Measurements from ENCODE around the gene TGFBR3L.

Gene TGFBR3L

DNA sequence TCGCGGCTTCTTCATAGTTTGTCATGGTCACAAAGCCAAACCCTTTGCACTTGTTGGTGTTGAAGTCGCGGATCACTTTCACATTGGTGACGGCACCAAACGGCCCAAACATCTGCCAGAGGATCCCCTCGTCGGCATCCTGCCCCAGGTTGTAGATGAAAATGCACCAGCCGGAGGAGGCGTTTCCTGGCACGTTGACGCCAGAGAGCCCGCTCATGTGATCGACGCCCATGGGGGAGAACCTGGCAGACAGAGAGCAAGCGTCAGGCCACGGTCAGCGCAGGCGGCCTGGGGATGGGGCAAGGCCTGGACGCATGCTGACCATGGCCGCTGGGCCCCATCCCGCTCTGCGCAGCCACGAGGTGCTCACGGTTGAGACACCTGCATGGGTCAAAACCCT, 48.9 kb downstream of the TGFBR3L start:
- DNase-seq (ENCODE audit: low read depth): no peak
- H3K4me3 ChIP-seq (ENCODE audit: low read depth, low read length): no peak overlapping the region
- TF ChIP-seq CTCF (IDR thresholded peaks at IDR 0.05; ENCODE audit: low read depth, low read length, missing control alignments): no peak

GRCh38 chr19:7965259-7965841, 50.7 kb downstream of the TGFBR3L start:
- DNase-seq (ENCODE audit: low read depth): no peak
- TF ChIP-seq CTCF (IDR thresholded peaks at IDR 0.05; ENCODE audit: low read depth, low read length, missing control alignments): no peak
- H3K4me3 ChIP-seq (ENCODE audit: low read depth, low read length): no peak overlapping the region

DNA sequence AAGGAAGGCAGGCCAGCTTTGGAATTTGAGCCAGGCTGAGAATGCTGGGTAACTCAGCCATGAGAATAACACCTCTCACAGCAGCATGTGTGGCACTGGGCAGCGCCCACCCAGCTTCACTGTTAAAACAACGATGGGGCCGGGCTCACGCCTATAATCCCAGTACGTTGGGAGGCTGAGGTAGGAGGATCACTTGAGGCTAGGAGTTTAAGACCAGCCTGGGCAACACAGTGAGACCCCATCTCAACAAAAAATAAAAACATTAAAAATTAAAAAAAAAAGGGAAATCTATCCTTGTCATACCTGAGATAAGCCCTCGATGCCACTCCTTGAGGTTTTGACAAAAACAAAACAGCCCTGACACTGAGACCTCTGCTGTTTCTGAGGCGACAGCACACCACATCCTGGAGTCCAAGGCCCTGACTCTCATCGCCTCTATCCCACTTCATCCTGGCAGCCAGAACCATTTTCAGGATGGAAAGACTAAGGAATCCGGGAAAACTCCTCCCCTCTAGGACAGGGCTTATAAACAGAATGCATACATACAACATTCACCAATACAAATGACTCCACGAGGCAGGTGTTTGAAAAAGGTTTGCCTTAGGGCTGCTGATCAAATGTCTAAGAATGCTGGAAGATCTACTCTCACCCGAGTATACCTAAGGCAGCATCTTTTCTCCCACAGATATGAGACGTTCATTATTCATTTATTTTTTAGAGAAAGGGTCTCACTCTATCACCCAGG, 51.5 kb downstream of the TGFBR3L start:
- no peak for TF ChIP-seq CTCF (IDR thresholded peaks at IDR 0.05; ENCODE audit: low read depth, low read length, missing control alignments)
- no peak overlapping the region for H3K4me3 ChIP-seq (ENCODE audit: low read depth, low read length)
- DNase-seq (ENCODE audit: low read depth): no peak

DNA sequence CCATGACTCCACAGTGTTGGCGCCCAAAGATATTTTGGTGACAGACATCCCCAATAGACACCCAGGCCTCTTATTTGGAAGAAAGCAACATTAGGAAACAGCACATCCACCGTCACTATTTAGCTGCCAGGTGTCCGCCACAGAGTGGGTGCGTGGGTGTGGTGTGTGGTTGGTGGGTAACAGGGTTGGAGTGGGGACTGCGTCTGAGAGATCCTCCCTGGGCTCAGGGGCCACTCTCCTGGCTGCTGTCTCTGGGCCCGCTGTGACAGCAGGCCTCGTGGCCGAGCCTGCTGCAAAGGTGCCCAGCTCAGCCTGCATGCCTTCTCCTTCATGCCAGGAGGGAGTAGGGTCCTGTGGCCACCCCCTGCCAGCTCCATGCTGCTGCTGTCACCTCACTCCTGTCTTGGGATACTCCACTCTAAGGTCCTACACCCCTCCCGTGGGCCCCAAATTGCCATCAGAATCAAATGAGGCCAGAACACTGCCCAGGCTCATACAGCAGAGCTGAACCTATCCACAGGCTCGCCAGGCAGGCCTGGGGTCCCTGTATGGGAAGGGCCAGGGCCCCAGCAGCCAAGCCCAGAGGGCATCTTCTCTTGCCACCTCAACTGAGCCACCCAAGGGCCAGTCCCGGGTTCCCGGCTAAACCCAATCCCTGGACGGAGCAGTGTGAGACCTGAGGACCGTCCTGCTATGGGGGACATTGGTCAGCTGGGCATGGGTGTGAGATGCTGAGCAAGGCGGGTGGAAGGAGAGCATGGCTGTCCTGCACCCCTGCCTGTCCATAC, 53.6 kb downstream of the TGFBR3L start:
- TF ChIP-seq CTCF (IDR thresholded peaks at IDR 0.05; ENCODE audit: low read depth, low read length, missing control alignments): no peak
- no peak overlapping the region for H3K4me3 ChIP-seq (ENCODE audit: low read depth, low read length)
- DNase-seq (ENCODE audit: low read depth): no peak

All from GM12864 (cell line).